Neural progenitor cell (in vitro differentiated cells): ENCODE data around the gene ERICH6.

Experiments used
- CTCF ChIP-seq: fragments of 200-600 bp; sonication (generic); IDR thresholded peaks from 2 replicates; pipeline ENCODE4 v1.5.1; 2017; ENCODE audit warnings: antibody characterized with exemption, mild to moderate bottlenecking
- EZH2 ChIP-seq: fragments of 200-600 bp; sonication (generic); IDR thresholded peaks from 2 replicates; pipeline ENCODE4 v1.6.1; 2017; ENCODE audit warnings: antibody characterized with exemption, mild to moderate bottlenecking, moderate library complexity
- EZH2phosphoT487 ChIP-seq: fragments of 200-600 bp; sonication (generic); IDR thresholded peaks from 2 replicates; pipeline ENCODE4 v1.6.1; 2017; ENCODE audit warnings: antibody characterized with exemption

- no peak for TF ChIP-seq CTCF
- TF ChIP-seq EZH2phosphoT487, result no peak
- no peak for TF ChIP-seq EZH2
These were observed 42.1 kb upstream of the ERICH6 start for GRCh38 chr3:150745832-150746231.
